K562 (cell line): ENCODE results near the gene USP12. TPM values are rescaled to one million over a fixed set of nuclear protein-coding genes. Genes with fewer than 3 reads are reported as not detected.
A peak's percentile ranks its signal among the peaks of the same experiment; 100 is the strongest.

Source experiments
- ATAC-seq: fragments of 200-7000 bp; cut with Tn5 transposase; 3 replicates; pipeline ENCODE4 v1.9.1; 2020; ENCODE audit warnings: moderate library complexity
- BruUV-seq: library from RNA; stranded (reverse); fragments of 400-500 nt; replicated peaks from 2 replicates; lab custom pipeline; 2021; lab: Mats Ljungman, UMichigan
- CTCF ChIA-PET: fragments of 300-600 bp; formaldehyde crosslinking; extraction: SDS; loops from one replicate; lab custom pipeline; 2021; ENCODE audit warnings: low intra/inter-chr PET ratio; lab: Yijun Ruan, JAX
- POLR2A ChIA-PET: fragments of 300-600, 350-650 bp; sonication (Branson Sonifier 250); formaldehyde crosslinking; extraction: SDS; loops from one replicate; lab custom pipeline; 2021; ENCODE audit warnings: antibody characterized with exemption, inconsistent platforms; lab: Yijun Ruan, JAX
- DNase-seq, 4 experiments: peaks; one replicate each; pipeline versions ENCODE4 v3.0.0 to v3.0.0-alpha.2; 2011 to 2018; ENCODE audit warnings: low spot score in 3 of 4, mixed read lengths in 3 of 4; ENCODE audit errors: extremely low read depth in 1 of 4
- FAIRE-seq: peaks from 2 replicates; lab custom pipeline; 2011; peaks lifted over from hg19 to GRCh38; lab: Jason Lieb, UNC
- H2AFZ ChIP-seq: 2 replicates; pipeline ENCODE4 v1.6.0; 2011; ENCODE audit warnings: low read depth, low read length, control low read depth, inconsistent platforms
- H3K27ac ChIP-seq: fragments of 200-600 bp; 3 replicates; pipeline ENCODE4 v1.8.0; 2011; ENCODE audit warnings: low read depth, mild to moderate bottlenecking, control low read depth, inconsistent platforms, low read length, moderate library complexity, mixed read lengths; ENCODE audit errors: extremely low read depth
- H3K27me3 ChIP-seq, 2 experiments: fragments of 300-600 bp in 1 of 2; 2 replicates in 1 of 2; 3 replicates in 1 of 2; pipeline versions ENCODE4 v1.6.0 to v1.8.0; 2011; ENCODE audit warnings: inconsistent platforms in 2 of 2, low read length in 2 of 2, mild to moderate bottlenecking in 1 of 2, mixed read lengths in 1 of 2, moderate library complexity in 1 of 2; ENCODE audit not compliant: control insufficient read depth in 2 of 2, insufficient read depth in 2 of 2
- H3K36me3 ChIP-seq: fragments of 300-600 bp; 3 replicates; pipeline ENCODE4 v1.8.0; 2011; ENCODE audit warnings: mild to moderate bottlenecking, low read length, inconsistent platforms; ENCODE audit not compliant: control insufficient read depth, insufficient read depth
- H3K4me1 ChIP-seq, 2 experiments: fragments of 200-600 bp in 1 of 2; replicated peaks in 1 of 2; 2 replicates in 1 of 2; 3 replicates in 1 of 2; pipeline versions ENCODE4 v1.5.1 to v1.8.0; 2011; ENCODE audit warnings: inconsistent platforms in 2 of 2, low read length in 2 of 2, mild to moderate bottlenecking in 1 of 2, mixed read lengths in 1 of 2, moderate library complexity in 1 of 2; ENCODE audit not compliant: control insufficient read depth in 2 of 2, insufficient read depth in 2 of 2
- H3K4me2 ChIP-seq: 2 replicates; pipeline ENCODE4 v1.6.1; 2011; ENCODE audit warnings: low read length, control low read depth, inconsistent platforms, mixed read lengths; ENCODE audit not compliant: insufficient read depth
- H3K4me3 ChIP-seq: fragments of 200-600 bp; sonication (generic), shearing (Covaris generic); 2 replicates; pipeline ENCODE4 v1.5.1; 2016; ENCODE audit warnings: control low read depth, inconsistent platforms
- H3K79me2 ChIP-seq: fragments of 200-600 bp; 3 replicates; pipeline ENCODE4 v1.8.0; 2011; ENCODE audit warnings: low read length, inconsistent platforms; ENCODE audit not compliant: control insufficient read depth, insufficient read depth
- H3K9ac ChIP-seq, 2 experiments: 2 replicates each; pipeline versions ENCODE4 v1.6.0 to v1.6.1; 2011; ENCODE audit warnings: low read depth in 2 of 2, low read length in 2 of 2, control low read depth in 1 of 2, inconsistent platforms in 1 of 2, mild to moderate bottlenecking in 1 of 2, mixed read lengths in 1 of 2; ENCODE audit not compliant: insufficient read depth in 1 of 2
- H3K9me1 ChIP-seq: one replicate; pipeline ENCODE4 v1.6.0; 2011; ENCODE audit warnings: inconsistent platforms, mild to moderate bottlenecking, low read length, moderate library complexity; ENCODE audit not compliant: control insufficient read depth, insufficient read depth
- H3K9me3 ChIP-seq: replicated peaks from 2 replicates; pipeline ENCODE4 v1.5.1; 2011; ENCODE audit warnings: low read depth, low read length, inconsistent platforms; ENCODE audit not compliant: control insufficient read depth, insufficient read depth
- H4K20me1 ChIP-seq: replicated peaks from 2 replicates; pipeline ENCODE4 v1.6.1; 2011; ENCODE audit warnings: low read length, inconsistent platforms, mixed read lengths; ENCODE audit not compliant: control insufficient read depth, insufficient read depth
- ADNP ChIP-seq: fragments of 200-800 bp; sonication (Bioruptor generic); IDR thresholded peaks from 2 replicates; pipeline ENCODE4 v1.6.1; 2016; ENCODE audit warnings: missing genetic modification characterization, missing compliant biosample characterization
- CBFA2T2 ChIP-seq: fragments of 450-650 bp; conservative IDR thresholded peaks from 2 replicates; pipeline ENCODE4 v1.6.1; 2017; ENCODE audit warnings: mild to moderate bottlenecking
- DACH1 ChIP-seq: fragments of 450-650 bp; IDR thresholded peaks from 2 replicates; pipeline ENCODE4 v1.6.1; 2018; ENCODE audit not compliant: partially characterized antibody
- EP400 ChIP-seq: fragments of 450-650 bp; IDR thresholded peaks from 2 replicates; pipeline ENCODE4 v1.6.1; 2017; ENCODE audit warnings: antibody characterized with exemption, mild to moderate bottlenecking, moderate library complexity
- FOSL1 ChIP-seq: fragments of 200-800 bp; sonication (Bioruptor generic); conservative IDR thresholded peaks from 2 replicates; pipeline ENCODE4 v1.6.1; 2016; ENCODE audit warnings: missing genetic modification characterization, missing compliant biosample characterization
- FOXJ3 ChIP-seq: sonication (generic); formaldehyde crosslinking; IDR thresholded peaks from 2 replicates; pipeline ENCODE4 v1.4.0; 2020; ENCODE audit warnings: mild to moderate bottlenecking, missing genetic modification reagents
- GABPA ChIP-seq: fragments of 200-800 bp; sonication (Bioruptor generic); conservative IDR thresholded peaks from 2 replicates; pipeline ENCODE4 v1.6.1; 2016; ENCODE audit warnings: low read depth, missing genetic modification characterization, missing compliant biosample characterization
- GTF2A2 ChIP-seq: IDR thresholded peaks from 2 replicates; pipeline ENCODE4 v1.6.1; 2016; ENCODE audit warnings: mild to moderate bottlenecking, missing genetic modification characterization, missing compliant biosample characterization
- KDM5B ChIP-seq: fragments of 200-600 bp; sonication (generic); IDR thresholded peaks from 2 replicates; pipeline ENCODE4 v1.6.1; 2012; ENCODE audit warnings: low read depth, mild to moderate bottlenecking, moderate library complexity, low read length, control low read depth, inconsistent platforms; ENCODE audit not compliant: insufficient replicate concordance
- MEIS2 ChIP-seq: fragments of 450-650 bp; IDR thresholded peaks from 2 replicates; pipeline ENCODE4 v1.6.1; 2014; ENCODE audit warnings: mild to moderate bottlenecking; ENCODE audit not compliant: partially characterized antibody
- SAP30 ChIP-seq: fragments of 200-600 bp; sonication (generic); IDR thresholded peaks from 2 replicates; pipeline ENCODE4 v1.6.1; 2012; ENCODE audit warnings: borderline replicate concordance, low read depth, mild to moderate bottlenecking, moderate library complexity, low read length, control low read depth, inconsistent platforms; ENCODE audit not compliant: insufficient read depth, poor library complexity, severe bottlenecking
- SIN3A ChIP-seq, 2 experiments: fragments of 150-350 bp in 1 of 2; IDR thresholded peaks; 2 replicates each; pipeline ENCODE4 v1.6.1; 2011 to 2016; ENCODE audit warnings: borderline replicate concordance in 2 of 2, low read depth in 2 of 2, low read length in 2 of 2, mild to moderate bottlenecking in 2 of 2, moderate library complexity in 2 of 2; ENCODE audit not compliant: control insufficient read depth in 1 of 2
- ZFX ChIP-seq: sonication (generic); formaldehyde crosslinking; IDR thresholded peaks from 2 replicates; pipeline ENCODE4 v1.8.0; 2022; ENCODE audit warnings: mild to moderate bottlenecking, missing genetic modification reagents, moderate library complexity
- ZNF24 ChIP-seq: fragments of 450-650 bp; IDR thresholded peaks from 2 replicates; pipeline ENCODE4 v1.6.1; 2016
- ZNF695 ChIP-seq: fragments of 450-650 bp; formaldehyde crosslinking; IDR thresholded peaks from 2 replicates; pipeline ENCODE4 v1.4.0; 2020; ENCODE audit warnings: mild to moderate bottlenecking, moderate library complexity
- ZNF77 ChIP-seq: fragments of 250-450 bp; sonication (Bioruptor Pico); IDR thresholded peaks from 2 replicates; pipeline ENCODE4 v1.5.0; 2020
- WGBS: fragments of 100-300 bp; shearing (Covaris generic); methylation state at CpG from one replicate; pipeline ENCODE4 v1.1.6; 2016; ENCODE audit warnings: low coverage, mixed read lengths; ENCODE audit not compliant: insufficient coverage; ENCODE audit errors: missing lambda C conversion rate; 5-methylcytosine and 5-hydroxymethylcytosine counted together
- in situ Hi-C: fragments of 300-500 bp; cut with MboI; formaldehyde crosslinking; loops from 4 replicates; pipeline ENCODE4 v1.15.0; 2018; ENCODE audit warnings: inconsistent platforms, mixed read lengths
- intact Hi-C: fragments of 100-400 bp; cut with micrococcal nuclease; formaldehyde crosslinking; loops from 2 replicates; pipeline ENCODE4 v1.14.2; 2022
- polyA plus RNA-seq, 8 experiments: library from polyadenylated mRNA; depleted of rRNA in 4 of 8; stranded (reverse) in 5 of 8; unstranded in 3 of 8; fragments of >200 nt; fragmentation: Nextera tagmentation in 2 of 8; fragmentation: Illumina TruSeq in 1 of 8; extraction: Ambion mirVana in 2 of 8; extraction: Trizol in 1 of 8; gene quantifications; 2 replicates each; pipeline versions ENCODE4 v1.2.1 to v1.2.3, GENCODE V29; 2011 to 2014; ENCODE audit warnings: inconsistent platforms in 1 of 8, missing spikeins in 1 of 8
- total RNA-seq, 7 experiments: library from RNA; depleted of rRNA in 6 of 7; stranded (reverse); fragments of >200 nt in 6 of 7; fragmentation: Illumina TruSeq in 2 of 7; extraction: Trizol in 2 of 7; gene quantifications; 2 replicates each; pipeline versions ENCODE4 v1.2.1 to v1.2.3, GENCODE V29; 2011 to 2021; ENCODE audit warnings: low replicate concordance in 1 of 7
- TF ChIP-seq, protein P1 (sequence below), 2 experiments: IDR thresholded peaks in 1 of 2; conservative IDR thresholded peaks in 1 of 2; 2 replicates each; pipeline ENCODE4 v1.6.1; 2016; ENCODE audit warnings: low read depth in 2 of 2, mild to moderate bottlenecking in 1 of 2, missing compliant biosample characterization in 1 of 2, missing genetic modification characterization in 1 of 2, moderate library complexity in 1 of 2

USP12 gene
- total and polyA plus RNA-seq, 9 of the 15 experiments (the other 6 are each of a cell fraction or from before 2014, with no cell fraction given): 1.8 to 20.5 (median 13.3) TPM

DNA sequence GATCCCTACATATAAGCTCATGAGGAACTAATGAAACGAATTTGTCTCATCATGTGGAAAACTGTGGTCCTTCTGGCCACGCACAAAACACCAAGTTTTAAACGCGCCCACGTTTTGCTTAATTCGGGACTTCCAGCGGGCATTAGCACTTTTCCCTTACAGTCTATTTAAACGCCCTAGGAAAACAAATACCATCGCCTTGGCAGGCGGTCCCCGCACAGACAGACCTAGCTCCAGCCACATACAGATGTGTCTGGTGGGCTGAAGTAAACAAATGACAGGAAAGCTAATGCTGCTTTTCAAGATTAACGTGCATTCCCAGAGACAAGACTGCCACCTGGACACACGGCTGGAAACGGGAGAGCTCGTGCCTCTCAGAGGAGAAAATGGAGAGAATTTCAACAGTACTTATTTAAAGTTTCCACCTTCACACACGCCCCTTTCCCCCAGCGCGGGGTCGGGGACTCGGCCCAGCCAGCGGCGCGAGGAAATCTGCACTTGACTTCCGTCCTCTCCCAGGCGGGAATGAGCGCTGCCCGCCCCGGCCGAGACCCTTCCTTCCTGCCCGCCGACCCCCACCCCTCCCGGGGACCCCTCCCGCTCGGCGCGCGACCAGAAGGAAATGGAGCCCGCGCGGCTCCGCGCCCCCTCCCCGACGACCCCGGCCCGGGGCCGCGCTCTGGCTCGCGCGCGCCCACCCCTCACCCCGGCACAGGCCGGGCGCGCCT lies 931 bp downstream of the USP12 start:
- H3K4me2 ChIP-seq: peak overlapping the region; percentile 83
- peak; percentile 57 for FAIRE-seq
- WGBS: under 1% methylated on average over 28 of the region's 56 CpGs
- peak overlapping the region; percentile 69 for H3K4me3 ChIP-seq
- H3K9me1 ChIP-seq: no peaks in the 10 kb centered on the region
- H3K36me3 ChIP-seq: no peaks in the 10 kb centered on the region
- no TSS peak for BruUV-seq
- no peaks in the 10 kb centered on the region for H3K9me3 ChIP-seq
- H3K79me2 ChIP-seq: peaks cover 53% of the 10 kb centered on the region
- ChIA-PET POLR2A (interaction anchor here (0.7 to 0.9 kb wide), 2 partner anchors 10 to 32 kb away, joined by 3 to 6 read pairs; no protein-coding TSS in a partner anchor), CTCF (no interaction called here)
- intact Hi-C loops (loop anchor here (2.0 to 5.0 kb wide), 3 partner anchors 46 to 188 kb away; partner anchors contain the start of gene RPL21), in situ Hi-C loops (no loop called here)
- peak; percentile 32 to 51 (median 38) for DNase-seq
- H3K9ac ChIP-seq: peak overlapping the region; percentile 69 to 92
- H2AFZ ChIP-seq: peak overlapping the region; percentile 34
- H3K27ac ChIP-seq: peak overlapping the region; percentile 75
- peaks cover 17% of the 10 kb centered on the region for H4K20me1 ChIP-seq
- no peaks in the 10 kb centered on the region for H3K27me3 ChIP-seq
- peaks cover 2 to 34% of the 10 kb centered on the region in 2 experiments; a peak in 4 of 5 replicates for H3K4me1 ChIP-seq
- peak; percentile 38 for ATAC-seq
- TF ChIP-seq, protein P1, sequence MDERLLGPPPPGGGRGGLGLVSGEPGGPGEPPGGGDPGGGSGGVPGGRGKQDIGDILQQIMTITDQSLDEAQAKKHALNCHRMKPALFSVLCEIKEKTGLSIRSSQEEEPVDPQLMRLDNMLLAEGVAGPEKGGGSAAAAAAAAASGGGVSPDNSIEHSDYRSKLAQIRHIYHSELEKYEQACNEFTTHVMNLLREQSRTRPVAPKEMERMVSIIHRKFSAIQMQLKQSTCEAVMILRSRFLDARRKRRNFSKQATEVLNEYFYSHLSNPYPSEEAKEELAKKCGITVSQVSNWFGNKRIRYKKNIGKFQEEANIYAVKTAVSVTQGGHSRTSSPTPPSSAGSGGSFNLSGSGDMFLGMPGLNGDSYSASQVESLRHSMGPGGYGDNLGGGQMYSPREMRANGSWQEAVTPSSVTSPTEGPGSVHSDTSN (CRISPR knock-in tag; IDR thresholded peaks at IDR 0.05; ENCODE audit: low read depth): no peak
- TF ChIP-seq, protein P1 (tag; conservative IDR thresholded peaks at IDR 0.05; ENCODE audit: low read depth): peak; percentile 28; the same call in 1 of the 2 replicates
- TF ChIP-seq FOSL1 (peak; percentile 66), FOXJ3 (CRISPR knock-in tag) (no peak), ADNP (no peak), ZNF24 (peak; percentile 49; the same call in 1 of the 2 replicates), ZNF695 (CRISPR knock-in tag) (no peak), GTF2A2 (tag) (no peak), EP400 (0 out of 2 replicates have a peak, but pooled peaks have one; percentile 16), MEIS2 (no peak), SAP30 (peak; percentile 55), KDM5B (peak; percentile 29), GABPA (tag) (0 out of 2 replicates have a peak, but pooled peaks have one; percentile 2), CBFA2T2 (0 out of 2 replicates have a peak, but pooled peaks have one; percentile 3), ZFX (peak; percentile 50; the same call in 1 of the 2 replicates), SIN3A (IDR thresholded peaks at IDR 0.05; ENCODE audit: borderline replicate concordance in 2 of 2, control insufficient read depth in 1 of 2, low read depth in 2 of 2, low read length in 2 of 2) (peak in 1 of 2 experiments; percentile 5; a peak in 1 of 4 replicates), ZNF77 (CRISPR knock-in tag) (no peak), DACH1 (peak; percentile 15)
